SIG-M5 treated with dmso at 0.1 percent for 504 hours (cell line): ENCODE results near the gene PNLIPRP1.

Experiments used
- DNase-seq: peaks from one replicate; lab custom pipeline; 2025; ENCODE audit not compliant: unreplicated experiment; lab: John Stamatoyannopoulos, UW

PNLIPRP1 gene

DNA sequence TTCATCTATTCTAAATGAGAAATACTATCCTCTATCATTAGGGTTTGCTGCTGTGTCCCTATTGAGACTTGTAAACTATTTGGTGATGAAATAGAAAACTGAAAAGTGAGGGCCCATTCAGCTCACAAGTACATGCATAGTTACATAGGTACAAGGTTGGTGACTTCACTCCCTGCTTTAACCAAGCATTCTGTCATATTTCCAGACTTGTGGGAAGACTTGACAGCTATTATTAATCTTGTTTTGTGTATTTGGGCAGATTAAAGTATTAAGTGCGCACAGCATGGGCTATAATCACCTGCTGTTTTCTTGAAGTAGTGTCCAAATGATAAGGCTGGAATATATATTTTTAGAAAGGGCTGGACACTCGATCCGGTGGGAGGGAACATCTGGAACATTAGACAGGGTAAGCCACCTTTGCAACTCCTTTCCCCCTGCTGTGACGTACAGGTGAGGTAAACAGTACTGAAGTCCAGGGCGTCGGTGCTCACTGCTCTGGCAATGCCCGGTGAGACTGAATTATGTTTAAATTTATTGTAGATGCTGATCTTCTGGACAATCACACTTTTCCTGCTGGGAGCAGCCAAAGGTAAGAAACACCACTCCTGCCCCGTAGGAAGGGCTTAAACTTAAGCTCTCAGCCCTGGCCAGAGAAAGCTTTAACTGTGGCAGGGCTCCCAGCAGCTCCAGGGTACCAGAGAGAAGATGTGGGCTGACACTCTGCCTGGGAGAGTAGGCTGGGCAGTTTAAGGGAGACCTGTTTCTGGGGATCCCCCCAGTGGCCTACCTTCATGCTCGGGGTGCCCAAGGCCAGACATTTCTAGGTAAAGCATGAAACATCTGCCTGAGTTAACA lies at the start of gene PNLIPRP1:
Gene PNLIPRP1 (plus strand): TSS at position 370 of the 855 bp plus-strand sequence. CDS start 171 bp downstream, at position 541.
- no peak for DNase-seq

DNA sequence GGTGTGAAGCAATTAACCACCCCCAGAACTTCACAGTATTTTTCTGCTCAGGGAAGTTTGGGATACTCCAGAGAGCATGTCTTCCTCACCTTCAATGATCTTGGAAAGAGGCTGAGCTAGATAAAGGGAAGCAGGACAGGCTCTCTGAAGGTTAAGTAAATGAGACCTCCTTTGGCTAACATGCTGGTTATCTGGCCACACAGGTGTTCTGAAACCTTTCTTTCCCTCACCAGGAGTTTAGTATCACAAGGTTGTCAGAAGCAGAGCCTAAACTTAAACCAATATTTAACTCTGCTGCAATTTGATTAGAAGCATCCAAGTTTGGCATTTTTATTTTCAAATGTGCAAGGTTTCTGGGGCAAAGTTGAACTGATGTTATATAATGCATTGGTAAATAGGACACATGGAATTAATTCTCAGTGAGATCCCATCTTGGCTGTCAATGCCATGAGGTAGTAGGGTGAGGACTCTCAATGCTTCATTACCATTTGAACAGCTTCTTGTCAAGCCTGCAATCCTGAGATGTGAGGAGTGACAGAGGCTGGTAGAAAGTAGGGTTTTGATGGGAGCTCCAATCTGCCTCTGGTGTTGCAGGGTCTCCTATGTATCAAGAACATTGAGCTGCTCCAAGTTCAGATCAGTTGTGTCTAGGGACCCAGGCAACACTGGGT lies 48.6 kb upstream of the PNLIPRP1 start:
- no peak for DNase-seq

DNA sequence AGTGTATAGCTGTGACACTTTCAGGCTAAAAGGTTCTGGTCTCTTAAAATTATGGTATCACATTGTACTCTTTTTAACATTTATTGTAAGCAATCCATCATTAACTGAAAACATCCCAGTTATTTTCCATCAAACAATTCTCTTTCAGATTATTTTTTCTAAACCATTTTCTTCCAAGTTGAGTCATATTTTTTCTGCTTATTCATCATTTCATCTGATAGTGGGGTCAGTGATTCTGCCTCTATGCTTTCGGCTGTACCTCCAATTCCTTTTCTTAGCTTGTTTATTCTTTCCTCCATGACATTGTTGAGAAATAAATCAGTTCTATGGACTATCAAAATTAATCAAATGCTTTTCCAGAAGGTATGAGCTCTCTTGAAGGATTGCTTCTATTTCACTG lies 45.6 kb upstream of the PNLIPRP1 start:
- no peak for DNase-seq

DNA sequence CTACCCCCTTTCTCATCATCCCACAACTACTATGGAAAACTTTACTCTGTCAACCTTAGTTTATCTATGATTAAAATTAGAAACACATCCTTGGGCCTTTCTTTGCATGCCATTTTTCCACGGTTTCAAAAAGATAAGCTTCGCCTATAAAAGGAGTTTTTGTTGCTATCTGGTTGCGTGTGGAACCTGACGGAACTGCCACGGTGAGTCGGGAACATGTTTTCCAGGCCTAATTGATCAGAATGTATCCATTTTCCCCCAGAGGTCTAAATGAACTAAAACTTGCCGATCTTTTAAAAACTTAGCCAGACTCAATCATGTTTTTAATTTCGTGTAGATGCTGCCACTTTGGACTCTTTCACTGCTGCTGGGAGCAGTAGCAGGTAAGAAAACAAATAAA lies 45.0 kb upstream of the PNLIPRP1 start, which contains the start of gene PNLIP:
Gene PNLIP (plus strand): TSS at position 176 of the 400 bp plus-strand sequence. CDS start 162 bp downstream, at position 338.
- no peak for DNase-seq

DNA sequence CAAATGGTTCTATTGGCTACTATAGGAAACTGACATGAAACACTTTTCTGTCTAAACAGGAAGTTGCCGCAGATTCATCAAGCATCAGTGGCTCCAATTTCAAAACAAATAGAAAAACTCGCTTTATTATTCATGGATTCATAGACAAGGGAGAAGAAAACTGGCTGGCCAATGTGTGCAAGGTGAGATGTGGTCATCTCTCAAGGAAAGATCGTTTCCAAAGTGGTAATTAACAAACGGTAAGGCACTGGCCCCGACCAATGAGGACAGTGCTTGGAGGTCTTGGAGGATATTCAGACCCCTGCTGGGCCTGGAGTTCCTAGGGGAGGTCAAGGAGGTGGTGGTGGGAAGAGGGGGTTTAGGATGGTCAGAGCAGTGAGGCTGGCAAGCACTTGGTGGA lies 42.5 kb upstream of the PNLIPRP1 start:
- no peak for DNase-seq

DNA sequence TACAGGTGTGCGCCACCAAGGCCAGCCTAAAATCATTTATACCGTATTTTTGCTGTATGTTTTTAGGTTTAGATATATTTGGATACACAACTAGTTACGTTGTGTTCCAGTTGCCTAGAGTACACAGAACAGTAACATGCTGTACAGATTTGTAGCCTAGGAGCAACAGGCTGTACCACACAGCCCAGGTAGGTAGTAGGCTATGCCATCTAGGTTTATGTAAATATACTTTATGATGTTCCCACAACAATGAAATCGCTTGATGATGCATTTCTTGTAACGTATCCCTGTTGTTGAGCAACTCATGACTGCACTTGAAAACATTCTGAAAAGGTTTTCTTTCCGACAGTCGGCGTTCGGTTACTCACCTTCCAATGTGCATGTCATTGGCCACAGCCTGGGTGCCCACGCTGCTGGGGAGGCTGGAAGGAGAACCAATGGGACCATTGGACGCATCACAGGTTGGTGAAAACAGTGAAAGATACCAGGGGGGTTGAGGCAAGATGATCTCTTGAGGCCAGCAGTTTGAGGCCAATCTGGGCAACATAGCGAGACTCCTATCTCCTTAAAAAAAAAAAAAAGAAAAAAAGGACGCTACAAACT lies 37.3 kb upstream of the PNLIPRP1 start:
- DNase-seq = no peak

DNA sequence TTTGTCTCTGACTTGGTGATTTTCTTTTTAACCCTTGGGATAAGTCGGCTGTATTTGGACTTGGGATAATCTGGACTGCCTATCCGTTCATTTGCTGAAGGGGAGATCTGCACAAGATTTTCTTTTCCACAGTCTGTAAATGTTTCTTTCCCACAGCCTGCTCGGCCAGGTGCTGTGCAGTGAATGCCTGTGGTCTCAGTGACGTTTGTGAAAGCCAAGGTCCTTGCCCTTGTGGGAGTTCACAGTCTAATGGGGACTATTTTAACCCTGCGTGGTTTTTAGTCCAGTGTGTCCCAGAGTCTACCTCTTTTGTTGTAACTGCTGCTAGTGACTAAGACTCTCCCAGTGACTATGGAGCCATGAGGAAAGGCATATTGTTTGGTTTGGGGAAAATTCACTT lies 36.1 kb upstream of the PNLIPRP1 start:
- DNase-seq = no peak

DNA sequence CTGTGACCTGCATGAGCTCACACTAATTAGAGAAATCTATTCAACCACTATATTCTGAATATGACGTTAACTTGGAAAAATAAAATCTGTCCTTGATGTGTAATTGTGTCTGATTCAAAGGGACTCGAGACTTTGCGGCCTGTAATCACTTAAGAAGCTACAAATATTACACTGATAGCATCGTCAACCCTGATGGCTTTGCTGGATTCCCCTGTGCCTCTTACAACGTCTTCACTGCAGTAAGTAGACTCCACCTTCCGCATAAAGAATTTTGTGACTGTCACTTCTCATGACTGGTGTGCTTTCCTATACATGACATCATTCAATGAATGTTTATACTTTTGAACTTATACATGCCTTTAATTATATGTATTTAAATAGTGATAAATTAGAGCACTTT lies 34.9 kb upstream of the PNLIPRP1 start:
- no peak for DNase-seq

DNA sequence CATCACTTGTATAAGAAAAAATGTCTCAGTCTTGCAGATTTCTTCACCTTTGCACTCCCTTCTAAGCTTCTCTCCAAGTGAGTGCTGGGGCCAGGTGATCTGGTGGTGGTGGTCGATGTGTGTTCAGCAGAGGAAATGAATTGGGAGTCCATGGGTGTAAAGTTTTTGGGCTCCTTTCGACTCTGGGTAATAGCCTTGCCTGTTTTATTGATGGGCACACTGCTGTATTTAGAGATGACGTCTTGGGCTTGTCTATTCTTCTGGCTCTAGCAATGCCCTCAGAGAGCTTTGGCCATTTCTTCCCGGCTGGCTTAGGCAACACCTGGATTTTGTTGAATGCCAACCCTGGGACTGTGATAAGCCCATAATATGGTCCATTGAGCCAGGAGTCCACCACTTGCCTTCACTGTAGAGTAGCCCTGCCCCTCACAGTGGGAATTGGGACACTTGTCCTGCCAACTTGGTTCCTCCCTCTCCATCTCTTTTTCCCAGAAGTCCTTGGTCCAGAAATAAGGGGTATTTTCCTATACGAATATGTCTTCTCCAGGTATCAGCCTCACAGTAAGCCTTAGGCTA lies 33.4 kb upstream of the PNLIPRP1 start:
- no peak for DNase-seq

DNA sequence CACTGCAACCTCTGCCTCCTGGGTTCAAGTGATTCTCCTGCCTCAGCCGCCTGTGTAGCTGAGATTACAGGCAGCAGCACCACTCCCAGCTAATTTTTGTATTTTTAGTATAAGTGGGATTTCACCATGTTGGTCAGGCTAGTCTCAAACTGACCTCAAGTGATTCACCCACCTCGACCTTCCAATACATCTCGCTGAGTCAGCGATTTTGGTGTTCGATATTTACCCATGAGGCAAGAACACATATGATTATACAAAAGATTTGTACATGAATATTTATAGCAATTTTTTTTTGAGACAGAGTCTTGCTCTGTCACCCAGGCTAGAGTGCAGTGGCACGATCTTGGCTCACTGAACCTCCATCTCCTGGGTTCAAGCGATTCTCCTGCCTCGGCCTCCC lies 25.2 kb upstream of the PNLIPRP1 start:
- no peak for DNase-seq

DNA sequence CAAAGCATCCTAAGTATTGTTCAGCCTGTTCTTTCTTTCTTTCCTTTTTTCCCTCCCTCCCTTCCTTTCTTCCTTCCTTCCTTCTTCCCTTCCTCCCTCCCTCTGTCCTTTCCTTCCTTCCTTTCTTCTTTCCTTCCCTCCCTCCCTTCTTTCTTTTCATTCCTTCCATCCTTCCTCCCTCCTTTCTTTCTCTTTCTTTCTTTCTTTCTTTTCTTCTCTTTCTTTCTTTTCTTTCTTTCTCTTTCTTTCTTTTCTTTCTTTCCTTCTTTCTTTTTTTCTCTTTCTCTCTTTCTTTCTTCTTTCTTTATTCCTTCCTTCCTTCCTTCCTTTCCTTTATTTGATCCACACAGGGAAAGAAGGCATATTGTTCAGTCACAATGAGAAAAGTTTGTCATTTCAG lies 23.8 kb upstream of the PNLIPRP1 start:
- no peak for DNase-seq

DNA sequence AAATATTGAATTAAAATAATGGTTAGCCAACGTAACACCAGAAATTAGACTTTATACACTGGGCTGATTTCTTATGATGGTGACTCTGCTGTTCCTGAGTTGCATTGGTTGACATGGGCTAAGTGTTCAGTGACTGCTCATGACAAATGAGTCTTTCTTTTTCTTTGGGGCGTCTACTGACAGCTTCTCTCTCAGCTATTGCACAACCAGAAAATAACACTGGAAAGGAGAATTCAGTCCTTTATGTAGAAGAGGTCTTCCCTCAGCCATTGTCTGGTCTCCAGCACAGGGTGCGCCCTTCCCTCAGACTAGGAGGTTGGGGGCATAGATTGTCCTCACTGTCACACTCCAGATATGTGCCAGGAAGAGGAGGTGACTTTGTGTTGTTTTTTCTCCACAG lies 23.4 kb upstream of the PNLIPRP1 start:
- no peak for DNase-seq

DNA sequence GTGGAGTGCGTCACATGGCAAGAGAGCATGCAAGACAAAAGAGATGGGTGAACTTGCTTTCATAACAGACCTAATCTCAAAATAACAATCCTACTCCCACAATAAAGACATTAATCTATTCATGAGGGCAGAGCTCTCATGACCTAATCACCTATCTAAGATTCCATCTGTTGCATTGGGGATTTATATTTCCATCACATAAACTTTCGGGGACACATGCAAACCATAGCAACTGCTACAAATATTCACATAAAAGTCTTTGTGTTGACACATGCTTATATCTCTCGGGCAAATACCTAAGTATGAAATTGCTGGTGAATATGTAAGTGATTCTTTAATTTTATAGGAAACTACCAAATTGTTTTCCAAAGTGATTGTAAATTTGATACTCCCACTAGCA lies 16.0 kb upstream of the PNLIPRP1 start:
- DNase-seq = no peak

DNA sequence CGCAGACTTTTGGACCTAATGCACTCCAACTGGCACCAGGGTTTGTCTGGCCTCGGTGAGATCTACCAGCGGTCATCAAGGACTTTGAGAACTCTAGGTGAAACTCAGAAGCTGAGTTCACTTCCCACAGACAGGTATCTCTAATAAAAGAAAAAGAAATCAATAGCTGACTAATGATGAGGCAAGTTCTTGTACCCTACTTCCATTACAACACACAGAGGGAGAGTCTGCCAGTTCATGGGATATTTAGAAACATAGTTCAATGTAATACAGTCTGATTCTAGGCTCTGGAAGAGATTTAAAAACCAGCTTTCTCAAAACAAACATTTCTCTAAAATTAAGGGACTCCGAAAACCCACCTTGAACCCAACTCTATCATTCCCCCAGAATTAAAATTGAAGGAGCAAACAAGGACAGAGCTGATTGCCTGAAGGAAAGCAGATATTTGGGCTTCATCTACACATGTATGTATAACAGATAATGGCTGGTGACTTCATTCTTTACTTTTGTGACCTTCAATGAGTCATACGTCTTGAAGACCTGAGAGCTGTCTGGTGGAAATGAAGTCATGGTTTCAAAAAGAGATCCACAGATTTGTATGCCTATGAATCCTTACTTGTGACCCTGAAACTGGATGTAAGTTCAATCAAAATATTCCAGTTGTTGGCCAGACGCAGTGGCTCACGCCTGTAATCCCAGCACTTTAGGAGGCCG lies 2.7 kb upstream of the PNLIPRP1 start:
- DNase-seq = no peak

DNA sequence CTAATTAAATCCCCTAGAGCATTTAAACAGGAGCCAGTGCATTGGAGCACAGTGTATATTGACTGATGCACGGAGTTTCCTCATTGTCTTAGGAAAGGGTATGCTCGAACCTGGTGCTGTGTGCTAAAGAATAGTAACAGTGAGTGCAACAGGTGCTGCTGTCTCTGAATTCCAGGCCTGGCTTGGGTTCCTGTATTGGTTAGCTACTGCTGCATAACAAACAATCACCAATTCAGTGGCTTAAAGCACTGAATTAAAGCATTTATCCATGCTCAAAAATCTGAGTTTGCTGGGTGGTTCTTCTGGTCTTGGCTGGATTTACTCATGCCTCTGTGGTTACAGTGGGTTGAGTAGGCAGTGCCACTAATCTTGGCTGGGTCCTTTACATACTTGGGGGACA lies 1.8 kb upstream of the PNLIPRP1 start:
- DNase-seq = no peak

DNA sequence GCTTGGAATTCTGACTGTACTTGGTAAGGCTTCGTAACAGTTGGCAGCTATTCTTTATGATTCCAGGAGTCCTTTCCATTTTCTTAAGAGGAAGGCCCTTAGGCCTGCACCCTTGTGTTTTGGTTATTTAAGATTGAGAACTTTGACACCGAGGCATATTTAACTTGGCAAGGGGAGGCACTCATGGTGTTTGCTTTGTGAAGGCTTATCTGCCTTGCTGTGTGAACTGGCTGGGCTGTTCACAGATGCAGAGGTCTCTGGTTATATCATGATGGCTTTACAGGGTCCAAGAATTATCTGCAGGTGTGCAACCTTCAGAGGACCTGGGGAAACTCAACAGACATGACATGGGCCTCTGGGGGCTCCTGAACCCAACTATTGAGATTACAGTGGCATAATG lies 833 bp upstream of the PNLIPRP1 start:
- DNase-seq = no peak

DNA sequence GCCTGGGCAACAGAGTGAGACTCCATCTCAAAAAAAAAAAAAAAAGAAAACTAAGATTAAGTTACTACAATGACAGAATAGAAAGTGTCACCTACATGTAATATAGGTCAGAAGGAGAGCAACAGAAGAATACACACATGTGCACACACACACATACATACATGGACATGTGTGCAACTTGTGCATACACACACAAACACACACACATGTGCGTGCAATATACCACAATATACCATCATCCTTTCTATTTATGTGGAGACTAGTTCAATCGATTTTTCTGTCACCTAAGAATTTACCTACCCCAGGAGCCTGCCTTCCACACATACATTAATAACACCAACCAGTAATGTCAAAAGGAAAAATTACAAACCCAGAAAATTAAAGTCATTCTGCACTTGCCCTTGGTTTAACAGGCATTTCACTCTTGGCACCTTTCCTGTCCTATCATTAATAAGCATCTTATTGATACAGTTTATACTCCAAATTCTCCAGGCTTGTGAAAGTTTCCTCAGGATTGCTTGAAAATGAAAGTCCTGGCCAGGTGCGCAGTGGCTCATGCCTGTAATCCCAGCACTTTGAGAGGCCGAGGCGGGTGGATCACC lies 2.5 kb downstream of the PNLIPRP1 start:
- no peak for DNase-seq

DNA sequence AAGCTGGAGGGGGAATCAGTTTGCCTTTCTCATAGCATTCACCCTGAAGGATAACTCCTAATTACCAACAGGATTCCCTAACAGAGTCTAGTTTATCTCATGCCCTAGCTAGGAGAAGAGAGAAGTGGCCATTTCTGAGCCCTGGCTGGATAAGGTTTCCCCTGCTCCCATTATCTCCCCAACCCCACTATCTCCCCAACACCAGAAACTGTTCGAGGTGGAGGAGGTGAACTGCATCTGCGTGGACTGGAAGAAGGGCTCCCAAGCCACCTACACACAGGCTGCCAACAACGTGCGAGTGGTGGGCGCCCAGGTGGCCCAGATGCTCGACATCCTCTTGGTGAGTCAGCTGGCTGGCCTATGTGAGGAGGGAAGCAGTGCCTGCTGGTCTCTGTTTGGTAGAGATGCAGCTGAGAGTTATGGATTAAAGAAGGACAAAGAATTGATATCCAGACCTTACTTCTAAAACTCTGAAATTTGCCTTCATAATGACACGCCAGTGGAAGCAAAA lies 3.8 kb downstream of the PNLIPRP1 start:
- DNase-seq = no peak

DNA sequence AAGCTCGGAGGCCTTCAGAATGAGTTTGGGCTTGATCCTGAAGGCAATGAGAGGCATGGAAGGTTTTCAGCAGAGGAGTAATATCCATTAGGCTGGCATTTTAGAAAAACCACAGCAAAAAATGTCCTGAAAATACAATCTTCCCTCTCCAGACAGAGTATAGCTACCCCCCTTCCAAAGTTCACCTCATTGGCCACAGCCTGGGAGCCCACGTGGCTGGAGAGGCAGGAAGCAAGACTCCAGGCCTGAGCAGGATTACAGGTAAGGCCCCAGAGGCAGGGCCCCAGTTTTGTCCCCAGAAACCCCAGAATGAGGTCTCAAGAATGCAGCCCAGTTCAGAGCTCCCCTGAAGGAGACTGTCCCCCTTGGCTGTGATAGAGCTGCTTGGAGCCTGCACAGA lies 5.3 kb downstream of the PNLIPRP1 start:
- no peak for DNase-seq

DNA sequence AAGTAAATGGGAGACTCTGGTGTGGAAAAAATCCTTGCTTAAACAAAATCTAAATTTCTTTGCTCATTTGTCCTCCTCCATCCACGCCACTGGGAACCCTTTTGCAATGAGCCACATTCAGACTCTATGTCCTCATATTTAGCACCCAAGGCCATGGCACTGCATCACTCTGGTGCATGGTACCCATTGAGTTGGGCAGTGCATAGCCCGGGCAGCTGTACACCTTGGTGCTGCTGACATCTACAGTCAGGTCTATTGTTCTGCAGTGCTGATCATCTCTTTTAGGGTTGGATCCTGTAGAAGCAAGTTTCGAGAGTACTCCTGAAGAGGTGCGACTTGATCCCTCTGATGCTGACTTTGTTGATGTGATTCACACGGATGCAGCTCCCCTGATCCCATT lies 6.8 kb downstream of the PNLIPRP1 start:
- DNase-seq = no peak
